Dermis microvascular lymphatic vessel endothelial cell (primary cell): Measurements from ENCODE around the gene BTNL3. TPM values are rescaled to one million over a fixed set of nuclear protein-coding genes. Genes with fewer than 3 reads are reported as not detected.
"Not testable (repeated sequence)": the region's sequence is repeated elsewhere in the genome, so short reads cannot be mapped to it uniquely, and the experiment has no call there.

Experiments used
- DNase-seq, 2 donors: peaks; one replicate each; pipeline versions ENCODE4 v3.0.0 to v3.0.0-alpha.2; 2010; ENCODE audit warnings: low read depth in 2 of 2
- total RNA-seq: library from RNA; depleted of rRNA; stranded (reverse); fragments of >200 nt; gene quantifications from 2 replicates; pipeline ENCODE4 v1.2.1, GENCODE V29; 2014

BTNL3 gene
- not detected in 2 replicates for total RNA-seq

- no peak for DNase-seq
Observed at GRCh38 chr5:180988592-180988991, at the start of gene BTNL3. Gene BTNL3, plus strand, starts transcription at chr5:180988846. Its CDS starts 183 bp downstream, at chr5:180989029.

GRCh38 chr5:180950291-180950949 lies 38.2 kb upstream of the BTNL3 start:
- DNase-seq = no peak

DNA sequence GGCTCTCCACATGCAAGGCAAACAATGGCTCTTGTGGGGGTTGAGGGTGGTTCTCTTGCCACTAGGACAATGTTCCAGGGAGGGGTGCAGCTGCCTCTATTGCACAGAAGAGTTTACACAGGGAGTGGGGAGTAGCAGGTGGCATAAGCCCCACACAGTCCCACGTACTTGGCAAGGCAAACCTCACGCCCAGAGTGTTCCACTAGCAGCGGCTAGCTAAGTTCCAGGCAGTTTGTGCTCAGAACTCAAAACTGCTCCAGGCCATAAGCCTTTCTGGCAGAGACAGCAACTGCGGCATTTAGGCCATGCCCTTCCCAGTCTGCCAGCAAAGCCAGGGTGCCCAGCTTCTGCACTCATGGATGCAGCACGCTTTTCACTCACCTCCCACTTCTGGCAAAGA lies 29.0 kb upstream of the BTNL3 start:
- DNase-seq = no peak

- DNase-seq = no peak
Observed at GRCh38 chr5:180960209-180960608, 28.4 kb upstream of the BTNL3 start.

GRCh38 chr5:180969406-180969805 lies 19.2 kb upstream of the BTNL3 start:
- DNase-seq = no peak

DNA sequence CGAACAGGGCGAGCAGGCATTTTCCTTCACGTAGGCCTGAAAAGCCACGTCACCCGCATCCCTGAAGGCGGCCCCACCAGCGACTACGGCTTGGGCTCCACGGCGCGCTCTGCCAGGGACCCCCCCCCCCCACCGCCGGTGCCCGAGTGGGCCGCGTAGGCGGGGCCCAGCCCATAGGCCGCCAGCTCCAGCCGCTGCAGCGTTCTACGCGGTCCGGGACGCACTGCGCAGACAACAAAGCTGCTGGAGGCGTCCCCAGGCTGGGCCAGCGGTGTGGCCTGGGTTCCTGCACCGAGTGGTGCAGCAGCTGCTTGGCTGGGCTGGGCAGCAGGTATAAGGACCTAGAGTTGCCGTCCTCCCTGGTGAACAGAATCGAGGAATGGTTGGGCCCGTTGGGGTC lies 18.3 kb upstream of the BTNL3 start:
- DNase-seq = no peak

GRCh38 chr5:180970875-180971274 lies 17.8 kb upstream of the BTNL3 start:
- DNase-seq = no peak

- DNase-seq = no peak
Observed at GRCh38 chr5:180974612-180975315, 13.9 kb upstream of the BTNL3 start.

DNA sequence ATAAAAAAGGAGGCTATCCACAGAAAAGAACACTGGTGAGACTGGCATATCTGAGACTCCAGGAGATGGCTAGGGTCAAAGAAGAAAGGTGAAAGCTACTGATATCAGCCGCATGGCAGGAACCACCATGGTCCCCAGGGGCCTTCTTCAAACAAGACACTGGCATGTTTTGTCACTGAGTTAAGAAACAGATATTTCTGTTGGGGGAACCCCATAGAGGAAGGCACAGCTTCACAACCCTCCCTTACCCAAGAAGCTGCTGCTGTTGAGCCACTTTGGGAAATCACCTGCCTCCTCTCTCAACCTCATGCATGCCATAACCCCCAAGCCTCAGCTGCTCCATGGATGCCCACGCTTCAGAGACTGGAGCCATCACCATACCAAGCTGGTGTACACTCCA lies 13.3 kb upstream of the BTNL3 start:
- DNase-seq = no peak

- DNase-seq = no peak
Observed at GRCh38 chr5:180976518-180976917, 12.1 kb upstream of the BTNL3 start.

- no peak for DNase-seq
Observed at GRCh38 chr5:180977852-180978251, 10.8 kb upstream of the BTNL3 start.

DNA sequence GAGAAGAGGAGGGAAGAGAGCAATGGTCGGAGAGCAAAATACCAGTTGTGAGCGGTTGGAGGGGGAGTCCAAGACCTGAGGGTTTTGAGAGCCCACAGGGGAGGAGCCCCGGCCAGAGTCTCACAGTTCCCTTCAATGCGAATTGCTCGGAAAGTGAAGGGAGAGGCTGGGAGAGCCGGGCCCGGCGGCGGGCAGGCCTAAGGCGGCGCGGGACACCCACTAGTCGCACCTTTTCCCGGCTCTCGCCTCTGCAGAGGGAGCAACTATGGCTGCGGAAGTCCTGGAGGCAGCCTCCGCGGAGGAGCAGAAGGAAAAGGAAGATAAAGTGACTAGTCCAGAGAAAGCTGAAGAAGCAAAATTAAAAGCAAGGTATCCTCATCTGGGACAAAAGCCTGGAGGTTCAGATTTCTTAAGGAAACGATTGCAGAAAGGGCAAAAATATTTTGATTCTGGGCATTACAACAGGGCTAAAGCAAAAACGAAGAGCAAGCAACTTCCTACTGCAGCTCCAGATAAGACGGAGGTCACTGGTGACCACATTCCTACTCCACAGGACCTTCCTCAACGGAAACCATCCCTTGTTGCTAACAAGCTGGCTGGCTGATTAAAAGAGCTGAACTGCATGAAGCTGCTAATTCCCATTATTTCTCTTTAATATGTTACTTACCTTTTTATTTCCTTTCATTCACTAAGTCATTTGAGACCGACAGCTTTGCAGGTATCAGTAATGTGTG lies 6.5 kb upstream of the BTNL3 start:
- no peak for DNase-seq

- DNase-seq = no peak
Observed at GRCh38 chr5:180988016-180988415, 630 bp upstream of the BTNL3 start.

GRCh38 chr5:180990086-180990881 lies 1.6 kb downstream of the BTNL3 start:
- no peak for DNase-seq

DNA sequence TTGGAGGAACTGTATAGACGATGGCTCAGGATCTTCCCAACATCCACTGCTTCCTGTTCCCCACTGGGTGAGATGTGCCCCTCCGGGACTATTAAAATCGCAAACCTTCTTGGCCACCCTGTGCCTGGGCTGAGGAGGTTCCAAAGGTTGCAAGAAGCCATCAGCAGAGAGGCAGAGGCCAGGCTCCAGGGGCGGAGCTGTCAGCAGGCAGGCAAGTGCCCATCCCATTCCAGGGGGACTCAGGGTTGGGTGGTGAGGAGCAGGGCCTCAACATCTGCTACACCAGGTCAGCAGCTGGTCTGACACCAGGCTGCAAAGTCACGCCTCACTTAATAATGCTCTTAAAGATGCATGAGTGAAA lies 2.2 kb downstream of the BTNL3 start:
- no peak for DNase-seq

DNA sequence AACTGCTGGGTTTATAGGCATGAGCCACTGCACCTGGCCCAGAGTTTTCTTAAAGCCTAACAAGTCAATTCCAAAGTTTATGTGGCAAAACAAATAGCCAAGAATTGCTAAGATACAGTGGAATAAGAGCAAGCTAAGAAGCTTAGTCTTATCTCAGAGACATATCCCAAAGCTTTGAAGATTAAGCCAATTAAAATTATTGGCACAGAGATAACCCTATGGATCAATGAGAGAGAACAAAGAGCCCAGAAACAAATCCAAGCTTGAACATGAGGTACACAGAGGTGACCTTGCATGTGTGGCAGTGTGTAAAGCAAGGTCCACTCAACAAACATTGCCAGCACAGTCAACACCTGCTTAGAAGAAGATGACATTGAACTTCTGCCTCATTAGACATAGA lies 13.3 kb downstream of the BTNL3 start:
- DNase-seq = no peak

GRCh38 chr5:181005791-181006190 lies 17.1 kb downstream of the BTNL3 start:
- DNase-seq = no peak

- no peak for DNase-seq
Observed at GRCh38 chr5:181008136-181008535, 19.5 kb downstream of the BTNL3 start.

DNA sequence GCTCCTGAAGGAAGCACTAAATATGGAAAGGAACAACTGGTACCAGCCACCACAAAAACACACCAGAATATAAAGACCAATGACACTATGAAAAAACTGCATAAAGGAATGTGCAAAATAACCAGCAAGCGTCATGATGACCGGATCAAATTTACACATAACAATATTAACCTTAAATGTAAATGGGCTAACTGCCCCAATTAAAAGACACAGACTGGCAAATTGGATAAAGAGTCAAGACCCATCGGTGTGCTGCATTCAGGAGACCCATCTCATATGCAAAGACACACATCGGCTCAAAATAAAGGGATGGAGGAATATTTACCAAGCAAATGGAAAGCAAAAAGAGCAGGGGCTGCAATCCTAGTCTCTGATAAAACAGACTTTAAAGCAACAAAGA lies 21.4 kb downstream of the BTNL3 start:
- not testable (repeated sequence) for DNase-seq

DNA sequence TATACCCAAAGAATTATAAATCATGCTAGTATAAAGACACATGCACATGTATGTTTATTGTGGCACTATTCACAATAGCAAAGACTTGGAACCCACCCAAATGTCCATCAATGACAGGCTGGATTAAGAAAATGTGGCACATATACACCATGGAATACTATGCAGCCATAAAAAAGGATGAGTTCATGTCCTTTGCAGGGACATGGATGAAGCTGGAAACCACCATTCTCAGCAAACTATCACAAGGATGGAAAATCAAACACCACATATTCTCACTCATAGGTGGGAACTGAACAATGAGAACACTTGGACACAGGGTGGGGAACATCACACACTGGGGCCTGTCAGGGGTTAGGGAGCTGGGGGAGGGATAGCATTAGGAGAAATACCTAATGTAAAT lies 26.0 kb downstream of the BTNL3 start:
- DNase-seq = not testable (repeated sequence)

GRCh38 chr5:181017448-181017847 lies 28.8 kb downstream of the BTNL3 start:
- DNase-seq = not testable (repeated sequence)

- DNase-seq = no peak
Observed at GRCh38 chr5:181020688-181021087, 32.0 kb downstream of the BTNL3 start.
